HG02973 (cell line): Measurements from ENCODE around the gene COX6B2.
A peak's percentile ranks its signal among the peaks of the same experiment; 100 is the strongest.

ENCODE experiments used
- ATAC-seq: cut with Tn5 transposase; IDR thresholded peaks from one replicate; pipeline ENCODE4 v1.9.1; 2021; ENCODE audit warnings: moderate library complexity; ENCODE audit not compliant: unreplicated experiment

COX6B2 gene

DNA sequence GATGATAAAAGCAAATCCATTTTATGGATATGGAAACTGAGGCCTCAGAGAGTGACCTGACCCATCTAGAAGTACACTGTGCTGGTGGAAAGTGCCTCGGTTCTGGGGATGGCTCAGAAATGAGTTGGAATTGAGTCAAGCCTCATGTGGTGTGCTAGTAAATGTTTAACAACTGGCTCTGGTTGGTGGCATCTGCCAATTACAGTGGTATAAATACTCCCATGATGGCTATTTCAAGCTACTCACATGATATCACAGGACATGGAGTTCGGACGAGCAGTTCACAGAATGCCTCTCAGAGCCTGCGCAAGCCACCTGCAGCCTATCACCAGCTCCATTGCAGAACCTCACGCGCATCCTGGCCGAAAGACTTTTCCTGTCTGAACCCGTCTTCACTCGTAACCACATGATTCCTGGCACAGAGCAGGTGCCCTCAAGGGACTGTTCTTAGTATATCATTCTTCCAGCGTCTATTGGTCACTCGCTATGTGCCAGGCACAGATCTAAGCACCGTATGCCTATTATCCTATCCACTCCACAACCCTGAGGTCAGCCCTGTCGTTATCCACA, 38.5 kb downstream of the COX6B2 start:
- no peak for ATAC-seq

DNA sequence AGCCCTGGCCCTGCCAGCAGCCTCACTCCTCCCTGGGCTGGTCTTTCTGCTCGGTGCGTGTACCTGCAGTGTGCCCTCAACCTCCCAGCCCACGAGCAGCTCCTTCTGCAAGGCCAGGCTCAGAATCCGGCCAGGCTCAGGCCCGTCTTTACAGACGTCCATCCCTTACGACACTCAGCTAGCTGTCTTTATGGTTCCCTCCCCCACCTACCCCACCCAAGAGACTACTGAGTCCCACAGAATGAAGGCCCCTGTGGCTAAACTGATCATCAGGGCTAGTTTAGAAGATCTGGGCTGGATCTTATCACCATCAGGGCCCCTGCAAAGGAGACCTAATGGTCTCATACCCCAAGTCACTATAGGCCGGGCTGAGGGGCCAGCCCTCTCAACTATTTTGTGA, 40.1 kb downstream of the COX6B2 start:
- ATAC-seq: no peak

DNA sequence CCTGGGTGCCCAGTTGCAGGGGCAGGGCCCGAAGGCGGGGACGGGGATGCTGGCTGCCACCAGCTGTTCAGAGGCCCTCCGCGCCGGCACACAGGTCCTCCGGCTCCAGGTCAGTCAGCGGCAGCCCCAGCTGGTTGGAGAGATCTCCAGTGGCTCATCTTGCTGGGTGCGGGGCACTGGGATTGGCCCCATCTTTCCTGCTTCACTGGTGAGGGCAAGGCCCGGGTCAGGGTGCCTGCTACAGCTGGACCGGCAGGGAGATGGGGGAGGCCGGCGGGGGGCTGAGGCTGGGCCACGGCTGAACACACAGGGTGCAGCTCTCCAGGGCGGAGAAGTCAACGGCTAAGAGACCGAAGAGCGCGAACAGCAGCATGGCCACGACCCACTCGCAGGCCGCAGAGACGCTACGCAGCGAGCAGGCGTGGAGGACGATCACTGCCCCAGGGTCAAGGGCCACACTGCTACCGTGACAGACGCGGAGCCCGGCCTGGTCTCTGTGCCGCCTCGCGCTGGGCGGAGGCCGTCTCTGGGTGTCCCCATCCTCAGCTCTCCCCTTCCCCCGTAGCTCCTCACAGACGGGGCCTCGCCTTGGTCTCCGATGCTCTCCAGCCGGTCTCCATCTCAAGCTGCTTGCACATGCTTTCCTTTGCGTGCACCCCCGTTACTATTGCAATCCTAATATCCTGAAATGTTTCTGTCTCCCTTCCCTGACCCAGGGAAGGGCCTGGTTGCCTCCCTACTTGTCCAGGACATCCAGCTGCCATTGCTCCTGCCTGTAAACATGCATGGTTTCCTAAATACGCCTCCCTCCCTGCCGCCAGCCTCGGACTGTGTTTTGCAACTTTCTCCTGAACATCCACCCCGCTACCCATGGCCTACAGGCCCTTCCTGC, 41.7 kb downstream of the COX6B2 start:
- no peak for ATAC-seq

GRCh38 chr19:55311797-55312196, 42.7 kb downstream of the COX6B2 start:
- no peak for ATAC-seq

DNA sequence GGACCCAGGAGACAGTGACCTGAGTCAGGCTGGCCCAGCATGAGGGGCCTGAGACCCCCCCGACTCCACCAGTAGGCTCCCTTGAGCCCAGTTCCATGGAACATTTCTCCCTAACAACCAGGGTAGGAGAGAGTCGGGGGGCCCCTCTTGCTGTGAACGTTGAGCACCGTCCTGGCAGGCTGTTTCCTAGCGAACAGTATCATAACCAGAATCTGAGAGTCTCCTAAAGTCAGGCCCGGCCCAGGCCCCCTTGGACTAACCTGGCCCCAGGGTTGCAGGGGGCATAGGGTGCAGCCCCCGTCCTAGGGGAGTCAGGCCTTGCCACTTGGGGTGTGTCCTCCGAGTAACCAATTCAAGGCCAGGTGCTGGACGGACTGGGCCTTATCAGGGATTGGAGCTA, 43.1 kb downstream of the COX6B2 start:
- ATAC-seq: no peak

DNA sequence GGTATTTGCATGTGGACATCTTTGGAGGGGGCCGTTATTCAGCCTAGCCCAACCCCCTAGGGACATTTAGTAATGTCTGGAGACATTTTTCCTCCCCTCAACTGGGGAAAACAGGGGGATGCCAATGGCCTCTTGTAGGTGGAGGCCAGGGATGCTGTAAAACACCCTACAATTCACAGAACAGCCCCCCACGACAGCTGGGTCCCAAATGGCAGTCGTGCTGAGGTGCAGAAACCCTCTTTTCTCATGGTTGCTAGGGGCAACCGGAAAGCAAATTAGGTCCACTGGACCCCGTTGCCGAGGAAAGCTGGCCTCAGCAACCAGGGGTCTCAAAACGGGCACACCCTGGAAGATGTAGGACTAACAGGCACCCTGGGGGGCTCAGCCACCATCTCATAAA, 44.0 kb downstream of the COX6B2 start:
- no peak for ATAC-seq

DNA sequence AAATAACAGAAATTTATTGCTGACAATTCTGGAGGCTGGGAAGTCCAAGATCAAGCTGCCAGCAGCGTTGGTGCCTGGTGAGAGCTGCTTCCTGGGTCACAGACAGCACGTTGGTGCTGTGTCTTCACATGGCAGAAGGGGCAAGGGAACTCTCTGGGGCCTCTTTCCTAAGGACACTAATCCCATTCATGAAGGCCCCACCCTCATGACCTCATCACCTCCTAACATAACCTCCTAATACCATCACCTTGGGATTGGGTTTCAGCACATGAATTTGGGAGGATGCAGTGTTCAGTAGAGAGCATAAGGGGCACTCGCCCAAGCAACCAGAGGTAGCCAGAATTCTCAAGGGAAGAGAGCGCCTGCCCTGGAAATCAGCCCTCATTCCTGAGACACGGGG, 45.1 kb downstream of the COX6B2 start:
- no peak for ATAC-seq

GRCh38 chr19:55308281-55308680, 46.2 kb downstream of the COX6B2 start:
- ATAC-seq: no peak

GRCh38 chr19:55306712-55307111, 47.8 kb downstream of the COX6B2 start:
- no peak for ATAC-seq

DNA sequence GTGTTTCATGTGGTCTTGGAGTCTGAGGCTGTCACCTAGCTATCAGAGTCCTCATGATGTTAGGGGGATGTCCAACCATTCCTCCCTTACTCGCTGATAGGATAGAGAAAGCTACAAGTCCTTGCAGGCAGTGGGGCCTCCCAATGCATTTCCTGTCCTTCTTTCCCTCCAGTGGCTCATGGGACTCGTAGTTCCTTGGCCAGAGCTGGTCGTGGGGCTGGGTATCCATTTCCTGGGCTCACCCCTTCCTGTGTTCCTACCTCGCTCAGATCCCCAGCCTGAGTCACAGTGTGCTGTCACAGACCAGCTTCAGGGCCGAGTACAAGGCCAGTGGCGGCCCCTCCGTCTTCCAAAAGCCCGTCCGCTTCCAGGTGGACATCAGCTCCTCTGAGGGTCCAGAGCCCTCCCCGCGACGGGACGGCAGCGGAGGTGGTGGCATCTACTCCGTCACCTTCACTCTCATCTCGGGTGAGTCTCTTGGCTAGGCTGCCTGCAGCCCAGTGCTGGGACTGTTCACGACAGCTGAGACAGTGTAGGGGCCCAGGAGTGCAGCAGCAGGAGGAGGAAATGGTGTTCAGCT, 48.4 kb downstream of the COX6B2 start:
- ATAC-seq: no peak

DNA sequence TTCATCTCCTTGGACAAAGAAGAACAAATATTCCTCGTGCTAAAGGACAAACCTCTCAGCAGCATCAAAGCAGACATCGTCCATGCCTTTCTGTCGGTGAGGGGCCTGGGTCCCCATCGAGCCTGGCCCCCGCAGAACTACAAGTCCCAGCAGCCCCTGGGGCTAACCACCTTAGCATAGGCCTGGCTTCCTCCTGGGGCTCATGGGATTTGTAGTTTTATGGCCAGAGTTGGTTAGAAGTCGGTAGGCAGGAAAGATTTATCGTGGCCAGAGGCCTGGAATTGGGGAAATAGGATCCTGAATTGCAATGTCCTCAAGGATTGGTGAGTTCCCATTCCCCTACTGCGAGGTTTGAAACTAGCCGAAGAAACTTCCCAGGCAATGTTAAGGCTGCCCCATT, 49.0 kb downstream of the COX6B2 start:
- no peak for ATAC-seq

GRCh38 chr19:55304980-55305379, 49.5 kb downstream of the COX6B2 start:
- no peak for ATAC-seq

DNA sequence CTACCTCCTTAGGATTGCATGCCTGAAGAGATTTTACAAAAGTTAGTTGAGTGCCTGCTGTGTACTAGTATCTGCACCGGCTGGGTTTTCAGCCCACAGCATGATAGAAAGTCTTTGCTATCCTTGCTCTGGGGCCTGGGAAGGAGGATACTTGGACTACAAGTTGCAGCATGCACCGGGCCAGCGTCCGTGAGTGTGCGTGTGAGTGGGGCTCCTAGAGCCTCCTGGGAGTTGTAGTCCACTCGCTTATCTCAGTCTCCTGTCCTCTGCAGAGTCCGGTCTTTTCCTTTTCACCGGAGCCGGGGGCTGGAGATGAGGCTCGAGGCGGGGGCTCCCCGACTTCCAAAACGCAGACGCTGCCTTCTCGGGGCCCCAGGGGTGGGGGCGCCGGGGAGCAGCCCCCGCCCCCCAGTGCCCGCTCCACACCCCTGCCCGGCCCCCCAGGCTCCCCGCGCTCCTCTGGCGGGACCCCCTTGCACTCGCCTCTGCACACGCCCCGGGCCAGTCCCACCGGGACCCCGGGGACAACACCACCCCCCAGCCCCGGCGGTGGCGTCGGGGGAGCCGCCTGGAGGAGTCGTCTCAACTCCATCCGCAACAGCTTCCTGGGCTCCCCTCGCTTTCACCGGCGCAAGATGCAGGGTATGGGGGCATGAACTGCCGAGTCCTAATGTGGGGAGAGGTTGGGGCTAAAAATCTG, 50.1 kb downstream of the COX6B2 start:
- no peak for ATAC-seq

GRCh38 chr19:55303477-55303876, 51.0 kb downstream of the COX6B2 start:
- no peak for ATAC-seq

DNA sequence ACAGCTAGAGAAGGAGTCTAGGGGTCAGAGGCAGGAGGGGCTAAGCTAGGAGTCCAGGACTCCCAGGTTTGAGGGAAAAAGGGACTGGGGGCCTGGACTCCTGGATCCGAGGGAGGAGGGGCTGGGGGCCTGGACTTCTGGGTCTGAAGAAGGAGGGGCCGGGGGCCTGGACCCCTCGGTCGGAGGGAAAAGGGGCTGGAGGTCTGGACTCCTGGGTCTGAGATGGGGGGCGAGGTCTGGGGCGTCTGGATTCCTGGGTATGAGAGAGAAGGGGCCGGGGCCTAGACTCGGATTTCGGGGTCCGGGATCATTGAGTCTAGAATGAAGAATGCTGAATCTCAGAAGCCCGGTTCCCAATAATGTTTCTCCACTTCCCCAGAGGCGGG, 52.2 kb downstream of the COX6B2 start:
- ATAC-seq: no peak

- ATAC-seq: peak; percentile 56
Measured at GRCh38 chr19:55301459-55302317, 52.8 kb downstream of the COX6B2 start.

DNA sequence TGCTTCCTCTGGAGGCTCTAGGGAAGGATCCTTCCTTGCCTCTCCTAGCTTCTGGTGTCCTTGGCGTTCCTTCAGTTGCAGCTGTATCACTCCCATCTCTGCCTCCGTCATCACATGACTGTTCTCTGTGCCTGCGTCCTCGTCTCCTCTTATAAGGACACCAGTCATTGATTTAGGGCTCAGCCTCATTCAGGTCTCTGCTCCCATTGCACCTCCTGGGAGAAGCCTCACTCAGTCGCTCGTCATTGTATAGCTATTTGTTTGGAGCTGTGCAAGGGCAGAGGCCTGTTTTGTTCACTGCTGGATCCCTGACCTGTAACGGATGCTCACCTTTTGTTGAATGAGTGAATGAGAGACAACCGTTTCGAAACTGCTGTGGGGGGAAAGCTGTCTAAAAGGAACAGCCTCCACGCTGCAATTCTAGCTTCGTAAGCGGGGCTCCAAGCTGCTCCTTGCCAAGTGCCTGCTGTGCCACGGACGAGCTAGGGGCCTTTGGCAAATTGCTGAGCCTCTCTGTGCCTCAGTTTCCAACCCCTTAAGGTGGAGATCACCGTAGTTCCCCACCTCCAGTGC, 53.5 kb downstream of the COX6B2 start:
- ATAC-seq: no peak

- no peak for ATAC-seq
Measured at GRCh38 chr19:55299991-55300390, 54.5 kb downstream of the COX6B2 start.
